ENCODE measurements around the gene NAA15. TPM values are rescaled to one million over a fixed set of nuclear protein-coding genes. Genes with fewer than 3 reads are reported as not detected.
"Not testable (repeated sequence)": the region's sequence is repeated elsewhere in the genome, so short reads cannot be mapped to it uniquely, and the experiment has no call there.

The NAA15 gene
- total RNA-seq, 1 donor from 2014 or later, result 35.8 TPM

DNA sequence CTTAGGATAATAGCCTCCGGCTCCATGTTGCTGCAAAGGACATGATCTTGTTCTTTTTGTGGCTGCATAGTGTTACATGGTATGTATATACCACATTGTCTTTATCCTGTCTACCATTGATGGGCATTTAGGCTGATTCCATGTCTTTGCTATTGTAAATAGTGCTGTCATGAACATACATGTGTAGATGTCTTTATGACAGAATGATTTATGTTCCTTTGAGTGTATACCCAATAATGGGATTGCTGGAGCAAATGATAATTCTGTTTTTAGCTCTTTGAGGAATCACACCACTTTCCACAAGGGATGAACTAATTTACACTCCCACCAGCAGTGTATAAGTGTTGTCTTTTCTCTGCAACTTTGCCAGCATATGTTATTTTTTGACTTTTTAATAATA is 157.2 kb downstream of the NAA15 start:
- no peaks in the 10 kb centered on the region for H3K36me3 ChIP-seq (ENCODE audit: control insufficient read depth, insufficient read depth, low read length)
- DNase-seq (ENCODE audit: low read depth), result no peak
- H3K4me3 ChIP-seq (ENCODE audit: low read depth, low read length), result no peak overlapping the region
- no peak for FAIRE-seq
- TF ChIP-seq, protein P1, sequence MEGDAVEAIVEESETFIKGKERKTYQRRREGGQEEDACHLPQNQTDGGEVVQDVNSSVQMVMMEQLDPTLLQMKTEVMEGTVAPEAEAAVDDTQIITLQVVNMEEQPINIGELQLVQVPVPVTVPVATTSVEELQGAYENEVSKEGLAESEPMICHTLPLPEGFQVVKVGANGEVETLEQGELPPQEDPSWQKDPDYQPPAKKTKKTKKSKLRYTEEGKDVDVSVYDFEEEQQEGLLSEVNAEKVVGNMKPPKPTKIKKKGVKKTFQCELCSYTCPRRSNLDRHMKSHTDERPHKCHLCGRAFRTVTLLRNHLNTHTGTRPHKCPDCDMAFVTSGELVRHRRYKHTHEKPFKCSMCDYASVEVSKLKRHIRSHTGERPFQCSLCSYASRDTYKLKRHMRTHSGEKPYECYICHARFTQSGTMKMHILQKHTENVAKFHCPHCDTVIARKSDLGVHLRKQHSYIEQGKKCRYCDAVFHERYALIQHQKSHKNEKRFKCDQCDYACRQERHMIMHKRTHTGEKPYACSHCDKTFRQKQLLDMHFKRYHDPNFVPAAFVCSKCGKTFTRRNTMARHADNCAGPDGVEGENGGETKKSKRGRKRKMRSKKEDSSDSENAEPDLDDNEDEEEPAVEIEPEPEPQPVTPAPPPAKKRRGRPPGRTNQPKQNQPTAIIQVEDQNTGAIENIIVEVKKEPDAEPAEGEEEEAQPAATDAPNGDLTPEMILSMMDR (IDR thresholded peaks at IDR 0.05; ENCODE audit: insufficient read depth, low read length, severe bottlenecking), result no peak
- no peaks in the 10 kb centered on the region for H3K27me3 ChIP-seq (ENCODE audit: control insufficient read depth, insufficient read depth, low read length)

DNA sequence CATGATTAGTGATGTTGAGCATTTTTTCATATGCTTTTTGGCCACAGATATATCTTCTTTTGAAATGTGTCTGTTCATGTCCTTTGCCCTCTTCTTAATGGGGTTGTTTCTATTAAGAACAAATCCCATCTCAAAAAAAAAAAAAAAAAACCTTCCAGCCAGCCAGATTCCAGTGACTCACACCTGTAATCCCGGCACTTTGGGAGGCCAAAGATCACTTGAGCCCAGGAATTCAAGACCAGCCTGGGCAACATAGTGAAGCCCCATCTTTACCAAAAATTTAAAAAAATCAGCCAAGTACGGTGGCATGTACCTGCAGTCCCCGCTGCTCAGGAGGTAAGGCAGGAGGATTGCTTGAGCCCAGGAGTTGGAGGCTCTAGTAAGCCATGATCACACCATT is 157.7 kb downstream of the NAA15 start:
- TF ChIP-seq, protein P1 (IDR thresholded peaks at IDR 0.05; ENCODE audit: insufficient read depth, low read length, severe bottlenecking), result no peak
- no peak overlapping the region for H3K4me3 ChIP-seq (ENCODE audit: low read depth, low read length)
- no peak for FAIRE-seq
- no peaks in the 10 kb centered on the region for H3K27me3 ChIP-seq (ENCODE audit: control insufficient read depth, insufficient read depth, low read length)
- peak; percentile 41 for DNase-seq (ENCODE audit: low read depth)
- H3K36me3 ChIP-seq (ENCODE audit: control insufficient read depth, insufficient read depth, low read length), result no peaks in the 10 kb centered on the region

DNA sequence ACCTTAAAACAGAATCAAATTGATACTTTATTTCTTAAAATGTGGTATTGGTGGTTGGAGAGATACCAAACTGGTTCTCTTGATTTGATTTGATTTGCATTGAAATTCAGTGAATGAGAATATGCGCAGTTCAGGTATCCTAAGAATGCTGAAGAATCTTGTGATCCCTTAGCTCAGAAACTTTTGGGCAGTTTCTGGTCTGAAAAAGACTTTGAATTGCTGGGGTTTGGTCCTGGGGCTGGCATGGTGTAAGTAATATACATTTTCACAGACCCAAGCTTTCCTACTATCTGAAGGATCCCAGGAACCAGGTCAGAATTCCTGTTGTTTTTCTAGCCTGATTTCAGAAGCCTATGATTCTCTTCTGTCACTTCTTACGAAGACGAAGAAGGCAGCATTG is 159.3 kb downstream of the NAA15 start:
- TF ChIP-seq, protein P1 (IDR thresholded peaks at IDR 0.05; ENCODE audit: insufficient read depth, low read length, severe bottlenecking), result no peak
- FAIRE-seq, result no peak

DNA sequence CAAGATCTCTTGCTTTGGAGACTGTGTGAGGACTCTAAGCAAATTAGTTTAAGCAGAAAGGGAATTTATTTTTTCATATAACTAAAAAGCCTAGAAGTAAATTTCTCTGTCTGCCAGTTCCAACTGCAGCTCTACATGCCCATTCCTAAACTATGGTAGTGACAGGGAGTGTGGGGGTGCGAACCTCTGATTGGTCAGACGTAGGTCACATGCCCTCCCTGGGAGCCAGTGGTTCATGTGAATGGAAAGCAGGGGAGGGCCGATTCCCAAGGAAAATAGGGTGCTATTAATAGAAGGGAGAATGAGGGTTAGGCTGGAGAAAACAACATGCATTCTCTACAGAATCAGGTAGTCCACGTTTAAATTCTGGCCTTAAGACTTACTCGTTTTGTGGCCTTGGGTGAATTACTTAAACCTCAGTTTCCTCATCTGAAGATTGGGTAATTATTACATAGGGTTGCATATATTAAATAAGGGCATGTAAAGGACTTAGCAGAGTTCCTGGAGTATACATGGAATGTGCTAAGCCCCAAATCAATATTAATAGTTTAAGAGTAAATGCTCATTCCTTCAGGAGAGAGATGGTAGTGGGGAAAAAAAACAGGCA is 159.8 kb downstream of the NAA15 start:
- no peaks in the 10 kb centered on the region for H3K27me3 ChIP-seq (ENCODE audit: control insufficient read depth, insufficient read depth, low read length)
- H3K4me3 ChIP-seq (ENCODE audit: low read depth, low read length), result no peak overlapping the region
- DNase-seq (ENCODE audit: low read depth) (no peak), FAIRE-seq (no peak)
- H3K36me3 ChIP-seq (ENCODE audit: control insufficient read depth, insufficient read depth, low read length), result no peaks in the 10 kb centered on the region
- TF ChIP-seq, protein P1 (IDR thresholded peaks at IDR 0.05; ENCODE audit: insufficient read depth, low read length, severe bottlenecking), result no peak

More for the DNA sequence above, 159.3 kb downstream of the NAA15 start:
- no peak overlapping the region for H3K4me3 ChIP-seq (ENCODE audit: low read depth, low read length)
- H3K36me3 ChIP-seq (ENCODE audit: control insufficient read depth, insufficient read depth, low read length), result no peaks in the 10 kb centered on the region
- no peak for DNase-seq (ENCODE audit: low read depth)
- H3K27me3 ChIP-seq (ENCODE audit: control insufficient read depth, insufficient read depth, low read length), result no peaks in the 10 kb centered on the region

- H3K36me3 ChIP-seq (ENCODE audit: control insufficient read depth, insufficient read depth, low read length); H3K27me3 ChIP-seq (ENCODE audit: control insufficient read depth, insufficient read depth, low read length); DNase-seq (ENCODE audit: low read depth); FAIRE-seq; H3K4me3 ChIP-seq (ENCODE audit: low read depth, low read length): not testable (repeated sequence)
Measured at GRCh38 chr4:139464512-139464911, 163.2 kb downstream of the NAA15 start.

DNA sequence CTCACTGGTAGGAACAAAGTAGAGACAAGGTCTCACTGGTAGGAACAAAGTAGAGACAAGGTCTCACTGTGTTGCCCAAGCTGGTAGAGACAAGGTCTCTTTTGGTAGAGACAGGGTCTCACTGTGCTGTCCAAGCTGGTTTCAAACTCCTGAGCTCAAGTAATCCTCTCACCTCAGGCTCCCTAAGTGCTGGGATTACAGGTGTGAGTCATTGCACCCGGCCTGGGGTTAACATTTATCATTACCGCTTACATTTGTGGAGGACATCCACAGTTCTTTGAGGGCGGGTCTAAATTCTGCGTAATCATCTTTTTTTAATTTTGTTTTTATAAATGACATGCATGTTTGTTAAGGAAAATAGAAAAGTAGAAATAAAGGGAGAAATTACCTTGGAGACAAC is 164.6 kb downstream of the NAA15 start:
- Histone ChIP-seq H3K4me3 (ENCODE audit: low read depth, low read length) (no peak overlapping the region), H3K36me3 (ENCODE audit: control insufficient read depth, insufficient read depth, low read length) (no peaks in the 10 kb centered on the region), H3K27me3 (ENCODE audit: control insufficient read depth, insufficient read depth, low read length) (no peaks in the 10 kb centered on the region)
- TF ChIP-seq, protein P1 (IDR thresholded peaks at IDR 0.05; ENCODE audit: insufficient read depth, low read length, severe bottlenecking), result no peak
- DNase-seq (ENCODE audit: low read depth), result no peak
- no peak for FAIRE-seq

DNA sequence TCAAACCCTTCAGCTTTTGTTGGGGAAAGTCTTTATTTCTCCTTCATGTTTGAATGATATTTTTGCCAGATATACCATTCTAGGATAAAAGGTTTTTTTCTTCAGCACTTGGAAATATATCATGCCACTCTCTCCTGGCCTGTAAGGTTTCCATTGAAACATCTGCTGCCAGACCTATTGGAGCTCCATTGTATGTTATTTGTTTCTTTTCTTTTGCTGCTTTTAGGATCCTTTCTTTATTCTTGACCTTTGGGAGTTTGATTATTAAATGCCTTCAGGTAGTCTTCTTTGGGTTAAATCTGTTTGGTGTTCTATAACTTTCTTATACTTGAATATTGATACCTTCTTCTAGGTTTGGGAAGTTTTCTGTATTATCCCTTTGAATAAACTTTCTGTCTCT is 167.5 kb downstream of the NAA15 start:
- not testable (repeated sequence) for H3K27me3 ChIP-seq (ENCODE audit: control insufficient read depth, insufficient read depth, low read length); FAIRE-seq; H3K36me3 ChIP-seq (ENCODE audit: control insufficient read depth, insufficient read depth, low read length); H3K4me3 ChIP-seq (ENCODE audit: low read depth, low read length); DNase-seq (ENCODE audit: low read depth)

Measured in bronchial epithelial cell (primary cell).